Eye (tissue), 1 donor: ENCODE results near the gene CAGE1.

Source experiments
- DNase-seq: peaks from one replicate; pipeline ENCODE4 v3.0.0-alpha.2; 2015

CAGE1 gene

DNA sequence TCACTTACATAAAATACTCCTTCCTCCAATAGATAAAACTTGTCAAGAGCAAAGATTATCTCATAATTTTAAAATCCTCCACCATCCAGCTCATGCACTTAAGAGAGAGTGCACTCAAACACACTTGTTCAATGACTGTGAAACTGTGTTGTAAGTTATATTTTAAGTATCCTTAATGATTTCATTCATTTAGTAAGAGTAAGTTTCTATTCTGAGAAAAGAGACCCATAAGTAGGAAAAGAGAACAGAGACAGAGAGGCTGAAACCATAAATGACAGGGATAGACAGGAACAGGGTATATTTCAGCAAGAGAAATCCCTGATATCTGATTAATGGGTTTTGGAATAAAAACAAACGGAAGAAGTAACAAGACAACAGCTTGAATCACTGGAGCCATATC, 84.7 kb downstream of the CAGE1 start:
- no peak for DNase-seq

GRCh38 chr6:7301702-7302101, 87.8 kb downstream of the CAGE1 start:
- no peak for DNase-seq

- DNase-seq = no peak
These were observed 88.6 kb downstream of the CAGE1 start for GRCh38 chr6:7300926-7301325.

GRCh38 chr6:7298113-7298512, 91.4 kb downstream of the CAGE1 start:
- DNase-seq = no peak

GRCh38 chr6:7296602-7297001, 92.9 kb downstream of the CAGE1 start:
- DNase-seq = no peak

DNA sequence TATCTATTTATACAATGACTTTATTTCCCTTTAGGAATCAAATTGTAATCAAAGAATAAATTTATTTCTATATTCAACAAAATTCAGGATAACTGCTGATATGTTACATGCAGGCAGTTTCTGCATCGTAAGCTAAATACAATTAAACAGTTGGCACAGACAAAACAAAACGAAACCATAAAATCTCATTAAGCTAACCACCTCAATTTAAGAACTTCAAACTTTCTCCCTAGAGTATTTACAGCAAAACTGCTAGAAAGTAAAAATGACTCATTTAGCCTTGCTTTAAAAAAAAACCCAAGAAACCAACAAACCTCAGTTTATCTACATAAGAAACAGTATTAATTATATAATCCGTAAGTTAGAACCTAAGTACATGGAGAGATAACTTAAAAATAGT, 93.6 kb downstream of the CAGE1 start:
- DNase-seq = no peak

DNA sequence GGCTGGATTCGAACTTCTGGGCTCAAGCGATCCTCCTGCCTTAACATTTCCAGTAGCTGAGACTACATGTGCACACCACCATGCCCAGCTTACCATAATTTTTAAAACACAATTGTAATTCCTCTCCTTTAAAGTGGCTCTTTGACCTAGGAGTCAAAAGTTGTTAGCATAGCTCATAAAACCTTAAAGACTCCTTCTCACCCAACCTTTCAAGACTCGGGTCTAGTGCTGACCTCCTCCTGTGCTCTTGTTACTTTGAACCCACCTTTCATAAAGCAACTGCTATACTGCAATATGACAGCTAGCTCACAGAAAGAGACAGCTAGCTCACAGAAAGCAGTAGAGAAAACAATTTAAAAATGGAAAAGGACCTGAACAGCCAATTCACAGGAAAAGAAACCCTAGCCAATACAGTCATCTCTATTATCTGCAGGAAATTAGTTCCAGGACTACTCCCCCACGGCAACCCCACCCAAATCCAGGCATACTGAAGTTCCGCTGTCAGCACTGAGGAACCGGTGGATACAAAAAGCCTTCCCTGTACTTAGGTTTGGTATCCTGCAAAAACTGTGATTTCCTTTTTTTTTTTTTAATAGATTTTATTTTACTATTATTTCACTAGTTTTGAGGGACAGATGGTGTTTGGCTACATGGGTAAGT, 96.8 kb downstream of the CAGE1 start:
- no peak for DNase-seq

- no peak for DNase-seq
These were observed 99.5 kb downstream of the CAGE1 start for GRCh38 chr6:7290079-7290478.

GRCh38 chr6:7285416-7285815, 104.1 kb downstream of the CAGE1 start:
- DNase-seq = no peak

DNA sequence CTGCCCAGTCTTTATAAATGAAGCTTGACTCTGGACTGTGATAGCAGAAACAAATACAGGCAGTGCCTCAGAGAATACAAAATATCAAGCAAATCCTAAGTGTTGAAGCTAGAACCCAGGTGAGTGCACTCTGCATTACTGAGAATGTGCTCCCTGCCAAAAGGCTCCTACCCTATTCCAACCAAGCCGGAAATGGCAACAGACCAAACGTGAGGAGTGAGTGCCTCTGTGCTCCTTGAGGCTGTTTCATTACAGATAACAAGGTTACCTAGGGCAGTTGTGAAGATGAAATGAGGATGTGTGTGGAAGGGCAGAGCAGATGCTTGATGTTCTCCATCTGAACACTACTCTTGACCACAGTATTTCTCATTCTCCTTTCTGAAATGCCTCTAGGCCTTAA, 105.9 kb downstream of the CAGE1 start:
- DNase-seq = no peak

DNA sequence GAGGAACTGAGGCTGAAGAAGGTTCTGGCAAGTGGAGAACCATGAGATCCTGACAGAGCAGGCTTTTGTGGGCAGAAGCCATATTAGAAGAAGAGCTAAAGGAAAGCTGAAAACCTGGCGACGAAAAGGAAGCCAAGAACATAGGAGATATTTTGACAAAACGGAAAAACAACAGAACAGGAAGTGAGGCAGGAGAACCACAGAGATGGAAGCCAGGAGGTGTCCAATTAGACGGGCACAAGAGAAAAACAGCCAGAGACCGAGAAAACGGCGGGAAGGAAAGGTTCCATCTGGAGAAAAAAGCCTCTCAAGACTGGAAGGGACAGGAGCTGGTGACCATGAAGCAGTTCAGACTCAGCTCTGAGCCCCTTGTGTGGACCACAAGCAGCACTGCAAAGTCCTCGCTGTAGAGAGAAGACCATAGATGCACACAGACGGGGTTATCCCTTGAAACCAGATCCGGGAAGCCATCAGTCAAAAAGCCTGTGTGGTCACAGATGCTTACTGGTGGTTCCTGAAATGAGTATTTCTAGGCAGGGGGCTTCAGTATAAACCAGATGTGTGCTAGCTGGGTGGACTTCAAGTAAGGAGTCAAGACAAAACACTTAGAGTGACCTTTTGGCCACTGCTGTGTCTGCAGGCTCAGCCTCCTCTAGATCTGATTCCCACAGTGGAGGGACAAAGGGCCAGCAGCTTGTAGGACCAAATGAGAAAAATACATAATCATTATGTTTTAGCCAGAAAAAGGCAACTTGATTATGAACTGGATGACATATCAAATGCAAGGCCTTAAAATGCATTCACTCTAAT, 107.2 kb downstream of the CAGE1 start:
- no peak for DNase-seq
